HG03039 (cell line): ENCODE data around the gene CHRM2.

Experiments
- ATAC-seq: cut with Tn5 transposase; IDR thresholded peaks from one replicate; pipeline ENCODE4 v1.9.1; 2021; ENCODE audit warnings: mild to moderate bottlenecking, moderate library complexity; ENCODE audit not compliant: unreplicated experiment

Gene CHRM2

DNA sequence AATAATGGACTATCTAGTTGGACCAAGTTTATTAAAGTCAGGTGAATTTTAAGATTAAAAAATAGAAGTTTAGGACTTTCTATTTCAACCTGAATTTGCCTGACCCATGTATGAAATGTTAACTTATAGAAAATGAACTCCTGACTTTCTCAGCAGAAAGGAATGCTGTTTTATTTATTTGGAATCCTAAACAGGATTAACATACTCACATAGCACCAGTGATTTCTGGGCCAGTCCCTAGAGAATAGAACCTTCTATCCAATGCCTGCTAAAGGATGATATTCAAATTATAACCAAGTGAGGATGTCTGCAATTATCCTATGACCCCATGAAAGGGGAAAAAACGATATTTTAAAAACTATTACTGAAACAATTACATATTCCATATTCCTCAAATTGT is 148.8 kb downstream of the CHRM2 start:
- no peak for ATAC-seq

- no peak for ATAC-seq
Measured at GRCh38 chr7:137018468-137018867, 150.0 kb downstream of the CHRM2 start.

DNA sequence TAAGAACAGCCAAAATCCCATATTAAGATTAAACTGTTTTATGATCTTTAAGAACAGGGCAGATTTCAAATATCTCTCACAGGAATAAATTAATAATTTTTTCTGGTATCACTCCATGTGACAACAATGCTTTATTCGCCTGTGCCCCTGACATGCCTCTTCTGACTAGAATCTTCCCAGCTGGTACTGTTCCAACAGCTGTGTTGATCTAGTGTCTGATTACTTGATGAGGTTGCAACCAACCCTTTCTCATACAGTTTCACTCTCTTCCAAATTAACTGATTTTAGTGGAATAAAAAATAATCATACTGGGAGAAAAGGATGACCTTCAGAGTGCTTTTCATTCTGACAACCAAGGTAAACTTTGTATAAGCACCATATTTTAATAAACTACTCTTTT is 151.9 kb downstream of the CHRM2 start:
- no peak for ATAC-seq

GRCh38 chr7:137025469-137026175 is 157.2 kb downstream of the CHRM2 start:
- no peak for ATAC-seq

GRCh38 chr7:137026176-137026500 is 157.7 kb downstream of the CHRM2 start:
- ATAC-seq, result no peak

DNA sequence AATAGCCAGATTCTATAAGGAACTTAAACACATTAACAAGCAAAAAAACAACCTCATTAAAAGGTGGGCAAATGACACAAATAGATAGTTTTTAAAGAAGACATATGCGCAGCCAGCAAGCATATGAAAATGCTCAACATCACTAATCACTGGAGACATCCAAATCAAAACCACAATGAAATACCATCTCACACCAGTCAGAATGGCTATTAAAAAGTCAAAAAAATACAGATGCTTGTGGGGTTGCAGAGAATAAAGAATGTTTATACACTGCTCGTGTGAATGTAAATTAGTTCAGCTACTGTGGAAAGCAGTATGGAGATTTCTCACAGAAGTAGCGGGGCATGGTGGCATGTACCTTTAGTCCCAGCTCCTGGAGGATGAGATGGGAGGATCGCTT is 164.0 kb downstream of the CHRM2 start:
- no peak for ATAC-seq

- ATAC-seq, result no peak
Measured at GRCh38 chr7:137036768-137037167, 168.3 kb downstream of the CHRM2 start.

- ATAC-seq, result no peak
Measured at GRCh38 chr7:137038706-137039105, 170.3 kb downstream of the CHRM2 start.

- ATAC-seq, result no peak
Measured at GRCh38 chr7:137040745-137041144, 172.3 kb downstream of the CHRM2 start.

DNA sequence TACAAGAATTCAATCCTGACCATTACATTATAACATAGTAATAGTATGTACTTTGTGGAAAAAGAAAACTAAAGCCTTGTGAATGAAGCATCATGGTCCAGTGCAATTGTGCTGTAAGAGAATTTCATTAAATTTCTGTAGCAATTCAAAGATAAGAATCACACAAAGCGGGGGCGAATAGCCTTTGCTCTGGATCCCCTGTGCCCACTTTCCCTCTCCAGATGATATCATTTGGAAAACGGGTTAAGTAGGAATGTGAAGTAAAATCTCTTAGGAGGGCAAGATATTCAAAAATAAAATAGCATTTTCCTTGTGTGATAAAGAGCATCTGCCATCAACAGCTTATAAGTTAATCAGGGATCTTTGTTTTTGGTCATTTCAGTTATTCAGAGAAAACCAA is 177.1 kb downstream of the CHRM2 start:
- no peak for ATAC-seq

DNA sequence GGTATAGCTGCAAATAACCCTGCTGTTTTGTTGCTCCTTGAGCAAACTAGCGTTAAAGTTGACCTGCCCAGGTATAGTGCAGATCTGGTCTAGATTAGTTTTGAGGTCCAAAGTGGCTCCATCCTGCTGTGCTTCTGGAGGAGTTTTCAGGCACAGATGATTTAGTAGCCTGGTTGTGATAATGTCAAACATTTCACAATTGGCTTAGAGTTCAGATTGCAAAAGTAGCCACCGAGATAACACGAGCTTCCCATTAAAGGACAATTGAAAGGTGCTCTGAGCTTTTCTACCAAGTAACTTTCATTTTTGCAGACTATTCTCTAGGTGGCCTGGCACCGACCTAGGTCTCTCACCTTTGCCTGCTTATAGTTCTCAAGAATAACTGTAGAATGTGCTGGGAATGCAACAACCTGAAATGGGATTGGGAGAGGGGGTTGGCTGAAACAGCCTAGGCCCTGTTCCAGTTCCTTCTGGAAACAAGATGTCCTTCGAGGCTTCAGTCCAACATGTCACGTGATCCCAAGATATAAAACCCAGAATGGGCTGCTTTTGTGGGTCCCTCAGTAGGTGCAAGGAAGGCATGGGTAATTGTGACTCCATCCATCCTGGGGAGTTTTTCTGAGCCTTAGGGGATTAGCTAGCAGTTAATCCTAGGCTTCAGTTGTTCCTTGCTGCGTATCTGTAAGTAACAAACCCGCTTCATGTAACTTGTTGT is 201.0 kb downstream of the CHRM2 start:
- no peak for ATAC-seq
